Body of pancreas (tissue), 4 donors: ENCODE measurements around the gene HSDL2.

Source experiments
- POLR2A ChIP-seq, 3 donors: fragments of 450-650 bp; IDR thresholded peaks; one replicate each; pipeline ENCODE4 v1.6.1; 2016; ENCODE audit warnings: antibody characterized with exemption in 3 of 3, mild to moderate bottlenecking in 2 of 3
- TF ChIP-seq, protein P1 (sequence below), 7 experiments: fragments of 450-650 bp in 4 of 7; fragments of 200-600 bp in 3 of 7; sonication (generic) in 3 of 7; IDR thresholded peaks; one replicate each; pipeline ENCODE4 v1.5.1; 2016 to 2019; ENCODE audit warnings: antibody characterized with exemption in 7 of 7

DNA sequence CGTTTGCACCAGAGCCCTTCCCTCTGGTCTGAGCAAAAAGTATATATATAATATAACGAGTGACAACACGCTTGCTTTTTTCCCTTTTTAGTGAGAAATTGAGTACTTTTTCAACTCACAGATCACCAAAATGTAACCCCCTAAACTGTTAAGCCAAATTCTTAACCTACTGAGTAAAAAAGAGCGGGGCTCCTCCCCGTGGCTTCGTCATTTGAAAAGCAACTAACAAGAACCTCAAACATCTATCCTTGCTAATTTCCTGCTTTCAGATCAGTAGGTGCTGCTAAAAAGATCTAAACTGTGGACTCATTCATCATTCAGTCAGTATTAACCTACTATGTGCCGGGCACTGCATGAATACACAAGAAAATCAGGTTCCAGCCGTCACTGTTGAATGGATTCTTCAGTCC, 45.5 kb upstream of the HSDL2 start:
- TF ChIP-seq, protein P1, sequence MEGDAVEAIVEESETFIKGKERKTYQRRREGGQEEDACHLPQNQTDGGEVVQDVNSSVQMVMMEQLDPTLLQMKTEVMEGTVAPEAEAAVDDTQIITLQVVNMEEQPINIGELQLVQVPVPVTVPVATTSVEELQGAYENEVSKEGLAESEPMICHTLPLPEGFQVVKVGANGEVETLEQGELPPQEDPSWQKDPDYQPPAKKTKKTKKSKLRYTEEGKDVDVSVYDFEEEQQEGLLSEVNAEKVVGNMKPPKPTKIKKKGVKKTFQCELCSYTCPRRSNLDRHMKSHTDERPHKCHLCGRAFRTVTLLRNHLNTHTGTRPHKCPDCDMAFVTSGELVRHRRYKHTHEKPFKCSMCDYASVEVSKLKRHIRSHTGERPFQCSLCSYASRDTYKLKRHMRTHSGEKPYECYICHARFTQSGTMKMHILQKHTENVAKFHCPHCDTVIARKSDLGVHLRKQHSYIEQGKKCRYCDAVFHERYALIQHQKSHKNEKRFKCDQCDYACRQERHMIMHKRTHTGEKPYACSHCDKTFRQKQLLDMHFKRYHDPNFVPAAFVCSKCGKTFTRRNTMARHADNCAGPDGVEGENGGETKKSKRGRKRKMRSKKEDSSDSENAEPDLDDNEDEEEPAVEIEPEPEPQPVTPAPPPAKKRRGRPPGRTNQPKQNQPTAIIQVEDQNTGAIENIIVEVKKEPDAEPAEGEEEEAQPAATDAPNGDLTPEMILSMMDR (IDR thresholded peaks at IDR 0.05): no peak
- TF ChIP-seq POLR2A (IDR thresholded peaks at IDR 0.05): no peak
